Measurements from ENCODE around the gene VPS13A. TPM values are rescaled to one million over a fixed set of nuclear protein-coding genes. Genes with fewer than 3 reads are reported as not detected.

The VPS13A gene
- total RNA-seq, 1 donor from 2014 or later = 18.8 TPM

DNA sequence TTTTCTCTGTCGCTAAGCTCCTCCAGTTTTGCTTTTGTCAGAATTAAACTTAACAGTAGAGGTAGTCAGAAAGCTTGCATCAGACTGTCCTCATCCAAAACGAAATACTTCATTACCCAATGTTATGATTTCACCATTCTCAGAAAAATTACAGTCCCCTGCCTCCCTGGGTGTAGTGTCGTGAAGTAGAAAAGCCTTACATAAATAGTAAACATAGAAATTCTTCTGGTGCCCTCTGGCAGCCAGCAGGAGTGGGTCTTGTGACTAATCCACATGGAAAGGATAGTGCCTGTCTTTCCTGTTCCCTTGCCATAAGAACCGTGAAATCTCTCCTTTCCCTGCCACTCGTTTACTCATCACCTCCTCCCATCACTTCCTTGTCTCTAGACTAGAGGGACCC lies 240.2 kb downstream of the VPS13A start:
- H3K4me1 ChIP-seq = no peaks in the 10 kb centered on the region
- H3K9me3 ChIP-seq = no peaks in the 10 kb centered on the region
- DNase-seq (ENCODE audit: low spot score in 2 of 2) = no peak
- intact Hi-C loops (cut with DNase I) = no loop called here
- H3K4me3 ChIP-seq = no peak overlapping the region
- TF ChIP-seq, protein P1, sequence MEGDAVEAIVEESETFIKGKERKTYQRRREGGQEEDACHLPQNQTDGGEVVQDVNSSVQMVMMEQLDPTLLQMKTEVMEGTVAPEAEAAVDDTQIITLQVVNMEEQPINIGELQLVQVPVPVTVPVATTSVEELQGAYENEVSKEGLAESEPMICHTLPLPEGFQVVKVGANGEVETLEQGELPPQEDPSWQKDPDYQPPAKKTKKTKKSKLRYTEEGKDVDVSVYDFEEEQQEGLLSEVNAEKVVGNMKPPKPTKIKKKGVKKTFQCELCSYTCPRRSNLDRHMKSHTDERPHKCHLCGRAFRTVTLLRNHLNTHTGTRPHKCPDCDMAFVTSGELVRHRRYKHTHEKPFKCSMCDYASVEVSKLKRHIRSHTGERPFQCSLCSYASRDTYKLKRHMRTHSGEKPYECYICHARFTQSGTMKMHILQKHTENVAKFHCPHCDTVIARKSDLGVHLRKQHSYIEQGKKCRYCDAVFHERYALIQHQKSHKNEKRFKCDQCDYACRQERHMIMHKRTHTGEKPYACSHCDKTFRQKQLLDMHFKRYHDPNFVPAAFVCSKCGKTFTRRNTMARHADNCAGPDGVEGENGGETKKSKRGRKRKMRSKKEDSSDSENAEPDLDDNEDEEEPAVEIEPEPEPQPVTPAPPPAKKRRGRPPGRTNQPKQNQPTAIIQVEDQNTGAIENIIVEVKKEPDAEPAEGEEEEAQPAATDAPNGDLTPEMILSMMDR (IDR thresholded peaks at IDR 0.05) = no peak
- no peaks in the 10 kb centered on the region for H3K27me3 ChIP-seq
- H3K36me3 ChIP-seq = no peaks in the 10 kb centered on the region
- H3K27ac ChIP-seq = no peak overlapping the region

DNA sequence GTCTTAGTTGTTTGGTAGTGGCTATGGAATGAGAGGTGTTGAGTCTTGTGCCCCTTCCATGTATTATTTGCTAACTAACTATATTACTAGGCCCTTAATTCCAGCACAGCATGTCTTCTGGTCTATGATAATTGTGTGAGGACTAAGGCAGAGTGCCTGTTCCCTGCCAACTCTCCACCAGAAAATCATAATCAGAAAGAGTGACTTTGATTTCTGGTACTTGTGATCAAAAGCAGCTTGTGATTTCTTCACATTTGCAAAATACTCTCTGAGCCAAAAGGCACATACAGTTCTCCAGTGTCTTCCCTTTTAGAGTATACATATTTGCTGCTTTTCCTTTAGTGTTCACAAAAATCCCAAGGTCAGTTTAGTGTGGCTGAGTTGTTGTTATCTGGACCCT lies 240.9 kb downstream of the VPS13A start:
- Histone ChIP-seq H3K27me3 (no peaks in the 10 kb centered on the region), H3K27ac (no peak overlapping the region), H3K4me3 (no peak overlapping the region), H3K9me3 (no peaks in the 10 kb centered on the region), H3K4me1 (no peaks in the 10 kb centered on the region), H3K36me3 (no peaks in the 10 kb centered on the region)
- no peak for DNase-seq (ENCODE audit: low spot score in 2 of 2)
- intact Hi-C loops (cut with DNase I) = no loop called here
- TF ChIP-seq, protein P1 (IDR thresholded peaks at IDR 0.05) = no peak

DNA sequence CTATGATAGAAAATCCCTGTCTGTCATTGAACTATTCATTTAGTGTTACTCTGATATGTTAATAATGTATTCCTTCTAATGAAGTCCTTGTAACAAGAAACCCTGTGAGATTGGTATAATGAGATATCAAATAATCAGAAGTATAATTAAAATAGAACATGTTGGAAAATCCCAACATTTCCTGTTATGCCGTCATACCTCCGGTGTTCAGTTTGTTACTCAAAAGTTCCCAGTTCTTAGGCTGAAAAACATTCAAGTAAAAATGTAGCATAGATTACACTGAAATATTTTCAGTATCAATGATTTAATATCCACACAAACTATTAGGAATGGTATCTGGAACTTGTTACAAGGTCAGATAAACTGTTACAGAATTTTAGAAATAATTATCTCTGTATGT lies 243.3 kb downstream of the VPS13A start:
- no peaks in the 10 kb centered on the region for H3K9me3 ChIP-seq
- H3K36me3 ChIP-seq = no peaks in the 10 kb centered on the region
- intact Hi-C loops (cut with DNase I) = no loop called here
- no peak overlapping the region for H3K27ac ChIP-seq
- TF ChIP-seq, protein P1 (IDR thresholded peaks at IDR 0.05) = no peak
- no peaks in the 10 kb centered on the region for H3K4me1 ChIP-seq
- DNase-seq (ENCODE audit: low spot score in 2 of 2) = no peak
- H3K4me3 ChIP-seq = no peak overlapping the region
- no peaks in the 10 kb centered on the region for H3K27me3 ChIP-seq

DNA sequence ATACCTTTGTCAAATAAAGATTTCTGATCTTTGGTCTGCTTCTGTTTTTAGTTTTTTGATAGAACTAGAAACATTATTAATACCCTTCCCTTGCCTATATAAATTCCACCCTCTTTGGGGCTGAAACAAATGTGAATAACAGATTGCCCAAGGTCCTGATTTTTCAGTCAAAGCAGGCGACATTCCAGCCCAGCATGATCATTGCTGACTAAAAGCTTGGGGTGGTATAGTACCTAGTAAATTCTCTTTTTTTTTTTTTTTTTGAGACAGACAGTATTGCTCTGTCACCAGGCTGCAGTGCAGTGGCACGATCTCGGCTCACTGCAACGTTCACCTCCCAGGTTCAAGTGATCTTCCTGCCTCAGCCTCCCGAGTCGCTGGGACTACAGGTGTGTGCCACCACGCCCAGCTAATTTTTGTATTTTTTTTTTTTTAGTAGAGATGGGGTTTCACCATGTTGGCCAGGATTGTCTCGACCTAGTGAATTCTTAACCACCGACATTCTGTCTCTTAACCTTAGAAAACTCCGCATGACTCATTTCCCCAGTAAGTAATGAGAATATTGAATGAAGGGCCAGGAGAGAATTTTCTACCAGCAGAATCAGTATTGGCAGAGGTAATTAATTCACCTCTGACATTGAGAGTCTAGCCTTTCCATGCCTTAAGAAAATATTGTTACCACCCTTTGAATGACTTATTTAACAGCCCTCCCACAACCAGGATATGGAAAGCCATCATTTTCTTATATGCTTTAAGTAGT lies 244.4 kb downstream of the VPS13A start:
- Histone ChIP-seq H3K4me1 (no peaks in the 10 kb centered on the region), H3K36me3 (no peaks in the 10 kb centered on the region), H3K27me3 (no peaks in the 10 kb centered on the region), H3K4me3 (no peak overlapping the region), H3K9me3 (no peaks in the 10 kb centered on the region), H3K27ac (no peak overlapping the region)
- DNase-seq (ENCODE audit: low spot score in 2 of 2) = no peak
- intact Hi-C loops (cut with DNase I) = no loop called here
- TF ChIP-seq, protein P1 (IDR thresholded peaks at IDR 0.05) = no peak

DNA sequence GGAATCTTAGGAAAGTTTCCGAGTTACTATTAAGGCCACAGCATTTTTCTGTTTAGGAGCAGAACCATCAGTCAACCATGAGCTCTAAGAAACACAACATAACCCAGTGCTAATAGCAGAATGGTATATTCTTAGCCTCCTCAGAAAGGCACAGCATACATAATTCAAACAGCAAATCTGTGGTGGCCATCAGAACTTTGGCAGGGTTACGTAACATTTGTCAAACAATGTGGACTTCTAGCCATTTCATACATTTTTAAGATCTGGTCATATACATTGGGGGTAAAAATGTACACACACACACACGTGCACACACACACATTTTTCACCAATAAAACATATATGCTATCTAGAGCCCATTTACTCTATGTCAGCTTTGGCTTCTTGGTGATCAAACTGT lies 245.6 kb downstream of the VPS13A start:
- no peak for DNase-seq (ENCODE audit: low spot score in 2 of 2)
- no peaks in the 10 kb centered on the region for H3K9me3 ChIP-seq
- no peaks in the 10 kb centered on the region for H3K36me3 ChIP-seq
- no peaks in the 10 kb centered on the region for H3K4me1 ChIP-seq
- intact Hi-C loops (cut with DNase I) = no loop called here
- H3K27ac ChIP-seq = no peak overlapping the region
- no peak overlapping the region for H3K4me3 ChIP-seq
- TF ChIP-seq, protein P1 (IDR thresholded peaks at IDR 0.05) = no peak
- H3K27me3 ChIP-seq = no peaks in the 10 kb centered on the region

All from ascending aorta (tissue), 2 donors.